GM18517 (cell line): ENCODE results near the gene CEL.
"Not testable (repeated sequence)": the region's sequence is repeated elsewhere in the genome, so short reads cannot be mapped to it uniquely, and the experiment has no call there.

Experiments
- ATAC-seq: cut with Tn5 transposase; IDR thresholded peaks from one replicate; pipeline ENCODE4 v1.9.1; 2021; ENCODE audit warnings: mild to moderate bottlenecking, moderate library complexity; ENCODE audit not compliant: unreplicated experiment

Gene CEL

DNA sequence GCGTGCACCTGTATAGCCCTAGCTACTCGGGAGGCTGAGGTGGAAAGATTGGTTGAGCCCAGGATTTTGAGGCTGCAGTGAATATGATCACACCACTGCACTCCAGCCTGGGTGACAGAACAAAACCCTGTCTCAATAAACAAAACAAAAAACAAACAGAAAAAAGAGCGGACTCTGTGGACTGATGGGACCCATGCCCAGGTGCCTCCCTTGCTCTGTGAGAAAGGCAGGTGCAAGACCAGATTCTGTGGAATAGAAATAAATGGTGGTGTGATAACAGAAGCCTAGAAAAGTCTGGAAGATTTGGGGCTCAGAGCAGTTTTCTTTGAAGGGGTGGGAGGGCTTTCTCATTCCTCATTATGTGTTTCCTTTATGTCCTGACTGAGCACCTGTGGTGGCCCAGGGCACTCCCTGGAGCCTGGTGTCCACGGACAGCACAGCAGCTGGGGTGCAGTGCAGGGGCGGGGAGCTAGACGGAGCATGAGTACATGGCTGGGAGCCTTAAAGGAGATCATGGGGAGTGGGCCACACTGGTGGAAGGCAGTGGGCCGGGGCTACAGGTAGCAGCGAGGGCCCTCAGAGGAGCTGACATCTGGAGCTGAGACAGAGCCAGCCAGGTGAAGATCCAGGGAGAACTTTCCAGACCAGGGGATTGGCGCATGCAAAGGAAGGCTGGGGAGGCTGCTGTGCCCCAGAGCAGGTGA, 15.4 kb upstream of the CEL start:
- ATAC-seq, result no peak

- ATAC-seq, result no peak
These were observed 14.9 kb upstream of the CEL start for GRCh38 chr9:133046900-133047295.

DNA sequence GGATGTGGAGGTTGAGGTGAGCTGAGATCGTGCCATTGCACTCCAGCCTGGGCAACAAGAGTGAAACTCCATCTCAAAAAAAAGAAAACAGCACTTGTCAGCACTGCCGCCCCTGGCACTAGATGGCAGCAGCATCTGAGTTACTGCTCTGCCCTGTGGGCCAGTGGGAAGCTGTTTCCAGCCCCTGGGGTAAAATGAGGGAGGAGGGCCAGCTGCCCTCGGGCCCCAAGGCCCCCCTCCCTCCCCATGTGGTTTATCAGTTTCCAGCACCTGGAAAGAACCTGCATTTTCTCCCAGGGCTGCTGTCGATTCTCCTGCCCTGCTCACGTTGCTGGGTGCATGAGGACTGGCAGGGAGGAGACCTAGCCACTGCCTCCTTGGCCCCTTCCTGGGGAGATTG, 13.2 kb upstream of the CEL start:
- ATAC-seq, result no peak

GRCh38 chr9:133049043-133049442, 12.7 kb upstream of the CEL start:
- no peak for ATAC-seq

DNA sequence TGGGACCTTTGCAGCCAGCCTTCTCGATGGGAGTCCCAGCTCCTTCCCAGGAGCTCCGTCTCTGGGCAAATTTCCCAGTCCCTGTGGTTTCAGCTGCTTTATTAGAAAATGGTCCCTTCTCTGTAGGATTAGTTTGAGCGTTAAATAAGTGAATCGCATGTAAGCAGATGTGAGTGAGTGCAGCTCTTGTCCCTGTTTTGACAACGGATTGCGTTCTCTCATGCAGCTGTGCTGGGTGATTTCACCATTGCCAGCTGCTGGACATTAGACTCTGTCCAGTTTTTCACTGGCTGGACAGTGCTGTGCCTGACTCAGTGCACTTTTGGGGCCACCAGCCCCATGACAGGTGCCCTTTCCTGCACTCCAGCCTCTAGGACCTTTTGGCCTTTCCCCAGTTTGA, 11.6 kb upstream of the CEL start:
- ATAC-seq, result no peak

GRCh38 chr9:133050781-133051180, 11.0 kb upstream of the CEL start:
- ATAC-seq, result no peak

DNA sequence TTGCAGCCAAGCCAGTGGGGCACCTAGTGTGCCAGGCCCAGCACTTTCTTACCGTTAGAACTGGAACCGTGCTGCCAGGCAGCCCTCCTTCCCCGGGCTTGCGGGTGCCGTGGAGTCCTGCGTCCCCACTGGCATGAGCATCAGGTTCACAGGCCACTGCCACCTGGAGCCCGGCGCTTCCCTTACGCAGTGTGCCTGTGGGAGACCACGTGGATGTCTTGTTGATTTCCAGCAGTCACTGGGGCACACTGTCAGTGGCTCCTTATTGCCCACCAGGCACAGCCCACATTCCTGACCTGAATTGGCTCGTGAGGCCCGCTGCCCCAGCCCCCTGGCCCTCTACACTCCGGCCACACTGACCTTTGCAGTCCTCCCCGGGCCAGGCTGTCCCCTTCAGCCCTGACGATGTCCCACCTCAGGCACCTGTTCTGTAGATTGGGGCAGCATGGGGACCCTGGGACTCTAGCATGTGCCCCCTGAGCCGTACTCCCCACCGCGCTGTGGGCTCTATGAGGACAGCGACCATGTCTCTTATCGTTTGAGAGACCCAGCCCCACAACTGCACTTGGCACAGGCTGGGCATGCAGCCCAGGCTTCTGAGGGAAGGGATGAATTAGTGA, 10.4 kb upstream of the CEL start:
- ATAC-seq, result no peak

- ATAC-seq, result no peak
These were observed 9.7 kb upstream of the CEL start for GRCh38 chr9:133051966-133052539.

DNA sequence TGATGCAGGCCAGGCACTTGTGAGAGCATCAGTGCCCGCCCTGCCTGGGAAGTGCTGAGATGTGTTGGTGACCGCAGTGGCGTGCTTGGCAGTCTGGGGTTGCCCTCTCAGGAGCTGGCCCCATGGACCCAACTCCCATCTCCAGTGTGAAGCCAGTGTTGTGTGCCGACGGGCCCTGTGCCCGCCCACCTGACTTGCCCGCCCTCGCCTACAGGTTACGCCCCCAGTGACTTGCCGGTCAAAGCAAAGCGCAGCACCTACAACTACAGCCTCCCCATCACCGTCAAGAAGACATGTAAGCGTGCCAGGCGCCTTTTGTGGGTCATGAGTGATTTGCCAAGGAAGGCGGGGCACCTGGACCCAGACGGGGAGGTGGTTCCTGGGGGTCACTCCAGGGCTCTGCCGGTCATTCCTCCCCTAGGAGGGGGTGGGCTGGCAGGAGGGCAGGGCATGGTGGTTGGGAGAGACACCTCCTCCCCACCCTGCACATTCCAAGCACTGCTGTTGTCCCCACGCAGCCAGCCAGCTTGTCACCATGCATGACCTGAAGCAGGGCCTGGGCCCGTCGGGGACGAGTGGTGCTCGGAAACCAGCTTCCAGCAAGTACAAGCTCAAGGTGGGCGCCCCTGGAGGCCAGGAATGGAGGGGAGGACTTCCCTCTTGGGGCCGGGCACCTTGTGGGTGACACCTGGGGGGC, 7.4 kb upstream of the CEL start:
- no peak for ATAC-seq

DNA sequence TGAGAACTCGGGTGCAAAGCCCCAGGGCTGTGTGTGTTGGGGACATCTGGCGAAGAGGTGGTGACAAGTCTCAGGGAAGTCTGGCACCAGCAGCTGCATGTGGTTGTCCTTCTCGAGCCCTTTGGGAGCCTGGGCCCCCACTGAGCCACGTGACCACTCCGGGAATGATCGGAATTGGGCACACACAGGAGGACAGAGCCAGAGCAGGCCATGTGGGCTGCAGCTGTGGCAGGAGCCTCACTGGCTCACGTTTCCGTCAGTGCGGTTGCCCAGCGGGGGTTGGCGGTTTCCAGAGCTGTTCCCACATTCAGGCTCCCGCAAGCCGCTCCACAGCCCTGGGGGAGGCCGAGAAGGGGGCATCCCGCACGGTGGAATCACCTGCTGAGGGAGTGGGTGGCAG, 6.8 kb upstream of the CEL start:
- ATAC-seq, result no peak

- ATAC-seq, result no peak
These were observed 5.9 kb upstream of the CEL start for GRCh38 chr9:133055788-133056420.

- no peak for ATAC-seq
These were observed 5.2 kb upstream of the CEL start for GRCh38 chr9:133056533-133056932.

DNA sequence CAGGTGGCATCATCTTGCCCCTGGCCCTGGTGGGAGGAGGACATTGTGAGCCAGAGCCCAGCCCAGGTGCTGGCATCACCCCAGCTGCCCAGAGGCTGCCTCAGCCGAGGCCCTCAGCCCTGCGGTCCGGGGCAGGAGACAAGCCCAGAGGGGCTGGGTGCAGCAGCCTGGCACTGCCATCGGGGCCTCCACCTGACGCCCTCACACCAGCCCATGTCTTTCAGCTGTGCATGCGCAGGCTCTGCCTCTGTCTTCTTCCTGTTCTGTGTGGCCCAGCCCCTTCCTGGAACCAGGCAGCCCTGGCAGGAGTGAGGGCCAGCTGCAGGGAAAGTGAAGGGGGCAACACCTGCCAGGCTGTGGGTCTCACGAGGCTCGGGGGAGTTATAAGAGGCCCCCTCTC, 4.8 kb upstream of the CEL start:
- no peak for ATAC-seq

GRCh38 chr9:133057553-133057952, 4.2 kb upstream of the CEL start:
- ATAC-seq, result no peak

DNA sequence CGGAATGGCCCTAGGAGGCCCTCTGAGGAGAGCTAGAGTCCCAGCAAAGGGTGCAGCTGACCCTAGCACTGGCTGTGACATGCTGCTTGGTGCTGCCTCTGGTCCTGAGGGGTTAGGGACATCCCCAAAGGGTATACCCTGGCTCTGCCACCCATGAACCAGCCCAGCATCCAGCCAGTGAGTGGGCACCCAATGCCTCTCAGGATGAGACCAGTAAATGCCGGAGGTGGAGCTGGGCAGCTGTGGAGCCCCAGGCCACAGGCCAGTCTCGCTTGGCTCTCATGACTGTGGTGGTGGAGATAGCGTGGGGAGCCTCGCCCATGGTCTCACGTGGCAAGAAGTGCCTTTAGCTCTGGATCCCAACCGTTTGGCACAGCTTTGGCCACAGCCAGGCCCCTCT, 3.7 kb upstream of the CEL start:
- ATAC-seq, result no peak

GRCh38 chr9:133058550-133059320, 3.0 kb upstream of the CEL start:
- ATAC-seq, result no peak

DNA sequence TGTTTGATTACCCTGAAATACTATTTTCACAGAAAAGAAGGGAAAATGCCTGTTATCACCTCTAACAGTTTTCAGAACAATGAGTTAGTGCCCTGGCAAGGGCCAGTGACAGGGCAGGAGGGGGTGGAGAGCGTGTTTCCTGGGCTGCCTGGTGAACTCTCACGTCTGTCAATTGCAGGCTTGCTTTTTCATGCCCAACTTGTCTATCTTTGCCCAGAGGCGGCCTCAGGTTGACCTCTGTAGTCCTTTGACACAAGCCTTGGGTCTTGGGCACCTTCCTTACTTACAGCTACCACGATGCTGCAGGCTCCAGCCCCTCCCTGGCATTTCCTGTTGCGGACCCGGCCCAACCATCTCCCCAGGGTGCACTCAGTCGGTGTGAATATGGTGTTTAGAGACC, 2.2 kb upstream of the CEL start:
- ATAC-seq, result no peak

GRCh38 chr9:133060417-133060841, 1.4 kb upstream of the CEL start:
- no peak for ATAC-seq

DNA sequence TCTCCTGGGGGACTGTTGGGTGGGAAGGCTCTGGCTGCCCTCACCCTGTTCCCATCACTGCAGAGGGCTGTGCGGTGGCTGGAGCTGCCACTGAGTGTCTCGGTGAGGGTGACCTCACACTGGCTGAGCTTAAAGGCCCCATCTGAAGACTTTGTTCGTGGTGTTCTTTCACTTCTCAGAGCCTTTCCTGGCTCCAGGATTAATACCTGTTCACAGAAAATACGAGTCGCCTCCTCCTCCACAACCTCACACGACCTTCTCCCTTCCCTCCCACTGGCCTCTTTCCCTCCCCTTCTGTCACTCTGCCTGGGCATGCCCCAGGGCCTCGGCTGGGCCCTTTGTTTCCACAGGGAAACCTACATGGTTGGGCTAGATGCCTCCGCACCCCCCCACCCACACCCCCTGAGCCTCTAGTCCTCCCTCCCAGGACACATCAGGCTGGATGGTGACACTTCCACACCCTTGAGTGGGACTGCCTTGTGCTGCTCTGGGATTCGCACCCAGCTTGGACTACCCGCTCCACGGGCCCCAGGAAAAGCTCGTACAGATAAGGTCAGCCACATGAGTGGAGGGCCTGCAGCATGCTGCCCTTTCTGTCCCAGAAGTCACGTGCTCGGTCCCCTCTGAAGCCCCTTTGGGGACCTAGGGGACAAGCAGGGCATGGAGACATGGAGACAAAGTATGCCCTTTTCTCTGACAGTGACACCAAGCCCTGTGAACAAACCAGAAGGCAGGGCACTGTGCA, 590 bp upstream of the CEL start:
- ATAC-seq, result not testable (repeated sequence)

GRCh38 chr9:133062569-133062968, 788 bp downstream of the CEL start:
- ATAC-seq, result not testable (repeated sequence)
